GM19438 (cell line): Measurements from ENCODE around the gene FOSB.

ENCODE experiments used
- ATAC-seq: cut with Tn5 transposase; IDR thresholded peaks from one replicate; pipeline ENCODE4 v1.9.1; 2021; ENCODE audit warnings: low read depth; ENCODE audit not compliant: unreplicated experiment

FOSB gene

DNA sequence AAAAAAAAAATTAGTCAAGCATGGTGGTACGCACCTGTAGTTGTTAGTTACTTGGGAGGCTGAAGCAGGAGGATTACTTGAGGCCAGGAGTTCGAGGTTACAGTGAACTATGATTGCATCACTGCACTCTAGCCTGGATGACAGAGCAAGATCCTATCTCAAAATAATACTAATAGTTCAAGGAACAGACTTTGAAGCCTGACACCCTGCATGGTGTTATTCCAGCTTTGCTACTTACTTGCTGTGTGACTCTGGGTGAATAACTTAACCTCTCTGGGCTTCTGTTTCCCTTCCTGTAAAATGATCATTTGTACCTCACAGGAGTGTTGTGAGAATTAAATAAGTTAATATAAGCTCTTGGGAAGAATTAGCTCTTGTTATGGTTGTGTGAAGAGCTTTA, 3.5 kb upstream of the FOSB start:
- no peak for ATAC-seq

DNA sequence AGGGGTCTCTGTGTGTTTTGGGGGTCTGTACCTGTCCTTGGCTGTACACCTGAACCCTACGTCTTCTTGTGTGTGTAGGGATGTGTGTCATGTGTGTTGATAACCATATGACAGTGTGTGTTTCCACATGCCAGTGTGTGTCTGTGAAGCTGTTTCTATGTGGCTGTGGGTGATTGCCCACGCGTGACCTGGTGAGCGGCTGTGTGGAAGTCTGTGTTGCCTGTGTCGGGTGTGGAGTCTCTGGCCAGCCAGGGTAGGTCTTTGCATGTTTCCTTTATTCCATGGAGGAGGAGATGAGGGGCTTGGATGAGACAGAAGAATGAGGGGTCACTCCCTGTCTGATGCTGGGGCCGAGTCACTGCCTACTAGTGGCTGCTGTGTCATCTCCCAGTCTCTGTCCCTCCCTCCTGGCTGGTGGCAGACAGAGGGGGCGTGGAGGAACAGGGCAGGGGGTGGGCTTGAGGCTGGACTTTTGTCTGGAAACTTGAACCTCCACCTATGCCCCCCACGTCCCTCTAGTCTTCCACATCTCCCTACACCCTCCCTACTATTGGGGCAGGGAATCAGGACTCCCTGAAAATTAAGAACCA, 2.8 kb upstream of the FOSB start:
- no peak for ATAC-seq

GRCh38 chr19:45467115-45467455, 711 bp upstream of the FOSB start:
- ATAC-seq: no peak

DNA sequence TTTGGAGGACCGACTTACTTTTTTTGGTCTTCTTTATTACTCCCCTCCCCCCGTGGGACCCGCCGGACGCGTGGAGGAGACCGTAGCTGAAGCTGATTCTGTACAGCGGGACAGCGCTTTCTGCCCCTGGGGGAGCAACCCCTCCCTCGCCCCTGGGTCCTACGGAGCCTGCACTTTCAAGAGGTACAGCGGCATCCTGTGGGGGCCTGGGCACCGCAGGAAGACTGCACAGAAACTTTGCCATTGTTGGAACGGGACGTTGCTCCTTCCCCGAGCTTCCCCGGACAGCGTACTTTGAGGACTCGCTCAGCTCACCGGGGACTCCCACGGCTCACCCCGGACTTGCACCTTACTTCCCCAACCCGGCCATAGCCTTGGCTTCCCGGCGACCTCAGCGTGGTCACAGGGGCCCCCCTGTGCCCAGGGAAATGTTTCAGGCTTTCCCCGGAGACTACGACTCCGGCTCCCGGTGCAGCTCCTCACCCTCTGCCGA, 409 bp downstream of the FOSB start:
- ATAC-seq: no peak

DNA sequence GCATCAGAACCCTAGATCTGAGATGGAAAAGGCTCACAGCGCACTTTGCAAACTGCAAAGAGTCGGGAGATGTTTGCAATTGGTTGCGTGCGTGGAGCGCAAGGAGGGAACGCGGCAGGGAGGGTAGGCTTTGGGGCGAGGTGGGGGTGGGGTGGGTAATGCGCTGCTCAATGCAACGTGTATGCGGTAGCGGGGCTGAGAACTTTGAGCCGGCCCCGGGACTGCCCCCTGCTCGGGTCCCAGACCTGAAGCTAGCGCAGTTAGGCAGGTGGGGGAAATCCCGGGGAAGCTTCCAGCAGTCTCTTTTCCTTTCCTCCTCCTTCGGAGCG, 971 bp downstream of the FOSB start:
- peak; percentile 18 for ATAC-seq

- ATAC-seq: peak; percentile 60
Measured at GRCh38 chr19:45469132-45469944, 1.5 kb downstream of the FOSB start.

DNA sequence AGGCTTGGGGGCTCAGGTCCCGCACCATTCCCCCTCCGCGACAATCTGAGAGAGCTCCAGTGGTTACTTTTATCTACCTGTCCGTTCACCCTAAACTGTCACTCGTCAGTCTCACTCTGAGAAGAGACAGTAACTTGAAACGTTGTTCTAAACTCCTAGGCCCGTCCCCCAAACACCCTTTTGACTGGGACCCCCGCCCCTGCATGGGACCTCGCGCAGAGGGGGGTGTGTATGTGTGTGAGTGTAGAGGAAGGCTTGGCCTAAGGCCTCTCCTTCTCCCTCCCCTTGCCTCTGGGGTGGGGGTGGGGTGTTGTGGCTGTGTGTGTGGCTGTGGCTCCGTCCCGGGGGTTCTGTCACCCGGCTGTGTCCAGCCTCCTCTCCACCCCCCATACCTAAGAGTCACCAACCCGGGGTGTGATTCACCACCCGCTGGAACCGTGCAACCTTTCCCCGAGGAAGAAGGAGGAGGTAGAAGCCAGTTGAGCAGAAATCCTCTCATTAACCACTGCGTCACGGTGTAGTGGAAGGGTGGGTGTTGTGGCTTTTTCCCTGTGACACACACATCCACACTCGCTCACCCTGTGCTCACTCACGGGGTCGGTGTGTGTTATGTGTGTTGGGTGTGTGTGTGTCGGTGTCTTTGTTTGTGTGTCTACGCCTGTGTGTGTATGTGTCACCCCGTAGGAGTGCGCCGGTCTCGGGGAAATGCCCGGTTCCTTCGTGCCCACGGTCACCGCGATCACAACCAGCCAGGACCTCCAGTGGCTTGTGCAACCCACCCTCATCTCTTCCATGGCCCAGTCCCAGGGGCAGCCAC, 2.4 kb downstream of the FOSB start:
- no peak for ATAC-seq

DNA sequence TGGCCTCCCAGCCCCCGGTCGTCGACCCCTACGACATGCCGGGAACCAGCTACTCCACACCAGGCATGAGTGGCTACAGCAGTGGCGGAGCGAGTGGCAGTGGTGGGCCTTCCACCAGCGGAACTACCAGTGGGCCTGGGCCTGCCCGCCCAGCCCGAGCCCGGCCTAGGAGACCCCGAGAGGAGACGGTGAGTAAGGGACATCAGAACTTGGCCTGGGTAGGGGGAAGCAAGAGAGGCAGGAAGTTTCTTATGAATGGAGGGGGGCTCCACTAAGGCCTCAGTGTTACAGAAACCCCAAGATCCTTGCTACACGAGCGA, 2.9 kb downstream of the FOSB start:
- no peak for ATAC-seq

- no peak for ATAC-seq
Measured at GRCh38 chr19:45471111-45471930, 3.5 kb downstream of the FOSB start.

DNA sequence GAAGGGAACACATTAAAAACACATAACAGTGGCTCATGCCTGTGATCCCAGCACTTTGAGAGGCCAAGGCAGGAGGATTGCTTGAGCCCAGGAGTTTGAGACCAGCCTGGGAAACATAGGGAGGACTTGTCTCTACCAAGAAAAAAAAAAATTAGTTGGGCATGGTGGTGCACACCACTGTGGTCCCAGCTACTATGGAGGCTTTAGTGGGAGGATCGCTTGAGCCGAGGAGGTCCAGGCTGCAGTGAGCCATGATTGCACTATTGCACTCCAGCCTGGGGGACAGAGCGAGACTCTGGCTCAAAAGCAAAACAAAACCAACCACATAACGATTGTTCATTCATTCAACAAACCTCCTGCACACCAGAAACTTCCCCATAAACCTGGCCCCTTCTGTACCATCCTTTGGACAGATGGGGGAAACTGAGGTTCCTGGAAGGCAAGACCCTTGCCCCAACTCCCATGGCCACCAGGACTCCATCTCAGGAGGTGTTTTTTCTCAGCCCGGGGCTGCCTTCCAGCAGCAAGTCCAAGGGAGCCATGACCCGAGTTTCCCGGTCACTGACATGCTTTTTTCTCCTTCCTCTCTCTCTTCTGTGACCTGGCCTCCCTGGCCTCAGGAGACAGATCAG, 4.3 kb downstream of the FOSB start:
- ATAC-seq: no peak

DNA sequence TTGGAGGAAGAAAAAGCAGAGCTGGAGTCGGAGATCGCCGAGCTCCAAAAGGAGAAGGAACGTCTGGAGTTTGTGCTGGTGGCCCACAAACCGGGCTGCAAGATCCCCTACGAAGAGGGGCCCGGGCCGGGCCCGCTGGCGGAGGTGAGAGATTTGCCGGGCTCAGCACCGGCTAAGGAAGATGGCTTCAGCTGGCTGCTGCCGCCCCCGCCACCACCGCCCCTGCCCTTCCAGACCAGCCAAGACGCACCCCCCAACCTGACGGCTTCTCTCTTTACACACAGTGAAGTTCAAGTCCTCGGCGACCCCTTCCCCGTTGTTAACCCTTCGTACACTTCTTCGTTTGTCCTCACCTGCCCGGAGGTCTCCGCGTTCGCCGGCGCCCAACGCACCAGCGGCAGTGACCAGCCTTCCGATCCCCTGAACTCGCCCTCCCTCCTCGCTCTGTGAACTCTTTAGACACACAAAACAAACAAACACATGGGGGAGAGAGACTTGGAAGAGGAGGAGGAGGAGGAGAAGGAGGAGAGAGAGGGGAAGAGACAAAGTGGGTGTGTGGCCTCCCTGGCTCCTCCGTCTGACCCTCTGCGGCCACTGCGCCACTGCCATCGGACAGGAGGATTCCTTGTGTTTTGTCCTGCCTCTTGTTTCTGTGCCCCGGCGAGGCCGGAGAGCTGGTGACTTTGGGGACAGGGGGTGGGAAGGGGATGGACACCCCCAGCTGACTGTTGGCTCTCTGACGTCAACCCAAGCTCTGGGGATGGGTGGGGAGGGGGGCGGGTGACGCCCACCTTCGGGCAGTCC, 5.0 kb downstream of the FOSB start:
- no peak for ATAC-seq

- no peak for ATAC-seq
Measured at GRCh38 chr19:45473367-45473681, 5.5 kb downstream of the FOSB start.

DNA sequence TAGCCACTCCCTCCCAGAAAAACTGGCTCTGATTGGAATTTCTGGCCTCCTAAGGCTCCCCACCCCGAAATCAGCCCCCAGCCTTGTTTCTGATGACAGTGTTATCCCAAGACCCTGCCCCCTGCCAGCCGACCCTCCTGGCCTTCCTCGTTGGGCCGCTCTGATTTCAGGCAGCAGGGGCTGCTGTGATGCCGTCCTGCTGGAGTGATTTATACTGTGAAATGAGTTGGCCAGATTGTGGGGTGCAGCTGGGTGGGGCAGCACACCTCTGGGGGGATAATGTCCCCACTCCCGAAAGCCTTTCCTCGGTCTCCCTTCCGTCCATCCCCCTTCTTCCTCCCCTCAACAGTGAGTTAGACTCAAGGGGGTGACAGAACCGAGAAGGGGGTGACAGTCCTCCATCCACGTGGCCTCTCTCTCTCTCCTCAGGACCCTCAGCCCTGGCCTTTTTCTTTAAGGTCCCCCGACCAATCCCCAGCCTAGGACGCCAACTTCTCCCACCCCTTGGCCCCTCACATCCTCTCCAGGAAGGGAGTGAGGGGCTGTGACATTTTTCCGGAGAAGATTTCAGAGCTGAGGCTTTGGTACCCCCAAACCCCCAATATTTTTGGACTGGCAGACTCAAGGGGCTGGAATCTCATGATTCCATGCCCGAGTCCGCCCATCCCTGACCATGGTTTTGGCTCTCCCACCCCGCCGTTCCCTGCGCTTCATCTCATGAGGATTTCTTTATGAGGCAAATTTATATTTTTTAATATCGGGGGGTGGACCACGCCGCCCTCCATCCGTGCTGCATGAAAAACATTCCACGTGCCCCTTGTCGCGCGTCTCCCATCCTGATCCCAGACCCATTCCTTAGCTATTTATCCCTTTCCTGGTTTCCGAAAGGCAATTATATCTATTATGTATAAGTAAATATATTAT, 6.1 kb downstream of the FOSB start:
- no peak for ATAC-seq

GRCh38 chr19:45474606-45475521, 7.1 kb downstream of the FOSB start:
- ATAC-seq: no peak

- no peak for ATAC-seq
Measured at GRCh38 chr19:45475537-45476291, 7.9 kb downstream of the FOSB start.

DNA sequence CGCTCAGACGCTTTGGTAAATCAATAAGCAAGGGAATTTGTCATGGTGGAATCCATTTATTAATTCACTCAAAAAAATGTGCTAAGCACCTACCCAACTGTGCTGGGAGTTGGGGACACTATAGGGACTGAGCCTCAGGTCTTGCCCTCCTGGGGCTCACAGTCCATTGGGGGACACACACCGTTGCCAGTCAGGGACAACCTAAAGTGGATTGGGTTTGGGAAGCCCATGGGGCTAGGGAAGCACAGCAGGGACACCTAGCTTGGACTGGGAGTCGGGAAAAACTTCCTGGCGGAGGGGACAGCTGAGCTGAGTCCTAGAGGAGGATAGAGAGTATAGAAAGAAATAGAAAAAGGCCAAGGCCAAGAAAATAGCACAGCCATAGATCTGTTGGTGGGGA, 8.5 kb downstream of the FOSB start:
- no peak for ATAC-seq

DNA sequence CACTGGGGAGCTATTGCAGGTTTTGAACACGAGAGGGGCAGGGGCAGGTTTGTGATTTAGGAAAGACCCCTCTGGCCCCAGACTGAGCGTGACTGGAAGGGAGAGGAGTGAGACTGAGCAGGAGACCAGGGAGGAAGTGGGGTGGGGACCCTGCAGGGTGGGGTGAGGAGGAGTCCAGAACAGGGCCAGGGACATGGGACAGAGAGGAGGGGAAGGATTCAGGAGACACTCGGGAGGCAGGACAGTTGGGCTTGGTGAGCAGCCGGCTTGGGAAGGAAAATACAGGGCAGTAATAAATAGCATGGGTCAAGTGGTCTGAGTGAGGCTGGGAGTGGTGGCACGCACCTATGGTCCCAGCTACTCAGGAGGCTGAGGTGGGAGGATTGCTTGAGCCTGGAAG, 9.4 kb downstream of the FOSB start:
- ATAC-seq: no peak
